GM23338 (cell line): ENCODE data around the gene UBE2A. TPM values are rescaled to one million over a fixed set of nuclear protein-coding genes. Genes with fewer than 3 reads are reported as not detected.

Source experiments
- ATAC-seq: fragments of 200-7000 bp; cut with Tn5 transposase; 3 replicates; pipeline ENCODE4 v1.9.1; 2020
- DNase-seq: peaks from one replicate; pipeline ENCODE4 v3.0.0-alpha.2; 2015; ENCODE audit warnings: low spot score
- H2AFZ ChIP-seq: fragments of 200-600 bp; sonication (generic); 2 replicates; pipeline ENCODE4 v1.8.0; 2016; ENCODE audit warnings: antibody characterized with exemption, mild to moderate bottlenecking, moderate library complexity
- H3F3A ChIP-seq: fragments of 200-600 bp; sonication (generic); replicated peaks from 2 replicates; pipeline ENCODE4 v1.8.0; 2017; ENCODE audit warnings: antibody characterized with exemption, mixed run types, low read depth
- H3K27ac ChIP-seq: fragments of 200-600 bp; sonication (generic); 2 replicates; pipeline ENCODE4 v1.6.1; 2016; ENCODE audit warnings: low read depth
- H3K27me3 ChIP-seq: fragments of 200-600 bp; sonication (generic); 2 replicates; pipeline ENCODE4 v1.8.0; 2016; ENCODE audit warnings: mild to moderate bottlenecking, mixed run types, moderate library complexity; ENCODE audit not compliant: insufficient read depth
- H3K36me3 ChIP-seq: fragments of 200-600 bp; sonication (generic); 2 replicates; pipeline ENCODE4 v1.8.0; 2016; ENCODE audit warnings: mild to moderate bottlenecking; ENCODE audit not compliant: insufficient read depth
- H3K4me1 ChIP-seq: fragments of 200-600 bp; sonication (generic); 2 replicates; pipeline ENCODE4 v1.8.0; 2016; ENCODE audit warnings: mild to moderate bottlenecking, moderate library complexity; ENCODE audit not compliant: insufficient read depth
- H3K4me2 ChIP-seq: fragments of 200-600 bp; sonication (generic); 2 replicates; pipeline ENCODE4 v1.7.1; 2017; ENCODE audit warnings: mixed run types
- H3K4me3 ChIP-seq: fragments of 200-600 bp; sonication (generic); 2 replicates; pipeline ENCODE4 v1.6.1; 2016; ENCODE audit warnings: mixed run types
- H3K79me2 ChIP-seq: fragments of 200-600 bp; sonication (generic); replicated peaks from 2 replicates; pipeline ENCODE4 v1.8.0; 2017; ENCODE audit warnings: mild to moderate bottlenecking; ENCODE audit not compliant: insufficient read depth
- H3K9me2 ChIP-seq: fragments of 200-600 bp; sonication (generic); 2 replicates; pipeline ENCODE4 v1.8.0; 2017; ENCODE audit not compliant: insufficient read depth
- H4K20me1 ChIP-seq: fragments of 200-600 bp; sonication (generic); replicated peaks from 2 replicates; pipeline ENCODE4 v1.8.0; 2017; ENCODE audit warnings: mild to moderate bottlenecking; ENCODE audit not compliant: insufficient read depth
- H3K27ac Mint-ChIP-seq: 2 replicates; pipeline ENCODE4 v1.8.0; 2020; ENCODE audit warnings: inconsistent platforms, mild to moderate bottlenecking, moderate library complexity, mixed read lengths
- H3K27me3 Mint-ChIP-seq: 3 replicates; pipeline ENCODE4 v1.8.0; 2022; ENCODE audit warnings: low read depth, mild to moderate bottlenecking, moderate library complexity, mixed read lengths, inconsistent platforms; ENCODE audit not compliant: insufficient read depth, poor library complexity
- H3K36me3 Mint-ChIP-seq: 3 replicates; pipeline ENCODE4 v1.8.0; 2021; ENCODE audit warnings: low read depth, mild to moderate bottlenecking, inconsistent platforms, moderate library complexity, mixed read lengths
- H3K4me1 Mint-ChIP-seq: 3 replicates; pipeline ENCODE4 v1.8.0; 2020; ENCODE audit warnings: mild to moderate bottlenecking, inconsistent platforms, mixed read lengths
- H3K4me3 Mint-ChIP-seq: 3 replicates; pipeline ENCODE4 v1.8.0; 2021; ENCODE audit warnings: moderate library complexity, mild to moderate bottlenecking, inconsistent platforms, mixed read lengths
- H3K9me3 Mint-ChIP-seq: 3 replicates; pipeline ENCODE4 v1.8.0; 2020; ENCODE audit warnings: moderate library complexity, mild to moderate bottlenecking, inconsistent platforms, mixed read lengths
- CREB1 ChIP-seq: fragments of 250-450 bp; sonication (Bioruptor Pico); IDR thresholded peaks from 2 replicates; pipeline ENCODE4 v1.5.0; 2020; ENCODE audit warnings: low read depth, mild to moderate bottlenecking, moderate library complexity
- EZH2 ChIP-seq: fragments of 200-600 bp; sonication (generic); IDR thresholded peaks from one replicate; pipeline ENCODE4 v1.8.0; 2017; ENCODE audit warnings: antibody characterized with exemption, mild to moderate bottlenecking, low read depth; ENCODE audit not compliant: unreplicated experiment
- EZH2phosphoT487 ChIP-seq: fragments of 200-600 bp; sonication (generic); IDR thresholded peaks from one replicate; pipeline ENCODE4 v1.8.1; 2018; ENCODE audit warnings: antibody characterized with exemption; ENCODE audit not compliant: unreplicated experiment
- JUNB ChIP-seq: IDR thresholded peaks from one replicate; pipeline ENCODE4 v1.6.1; 2016; ENCODE audit warnings: antibody characterized with exemption; ENCODE audit not compliant: unreplicated experiment
- NANOG ChIP-seq: IDR thresholded peaks from 2 replicates; pipeline ENCODE4 v1.6.1; 2016; ENCODE audit warnings: antibody characterized with exemption, borderline replicate concordance
- POLR2AphosphoS5 ChIP-seq: IDR thresholded peaks from 2 replicates; pipeline ENCODE4 v1.6.1; 2016; ENCODE audit warnings: antibody characterized with exemption, low read depth
- REST ChIP-seq: IDR thresholded peaks from one replicate; pipeline ENCODE4 v1.6.1; 2018; ENCODE audit warnings: antibody characterized with exemption; ENCODE audit not compliant: unreplicated experiment
- STAT1 ChIP-seq: IDR thresholded peaks from one replicate; pipeline ENCODE4 v1.6.1; 2016; ENCODE audit warnings: antibody characterized with exemption; ENCODE audit not compliant: unreplicated experiment
- ZNF114 ChIP-seq: fragments of 250-450 bp; sonication (Bioruptor Pico); IDR thresholded peaks from 2 replicates; pipeline ENCODE4 v1.5.0; 2020; ENCODE audit warnings: mild to moderate bottlenecking, moderate library complexity
- ZNF331 ChIP-seq: fragments of 250-450 bp; sonication (Bioruptor Pico); IDR thresholded peaks from 2 replicates; pipeline ENCODE4 v1.5.0; 2020; ENCODE audit warnings: low read depth, mild to moderate bottlenecking, moderate library complexity
- polyA plus RNA-seq: library from polyadenylated mRNA; unstranded; fragments of >200 nt; fragmentation: Nextera tagmentation; extraction: Ambion mirVana; gene quantifications from 2 replicates; pipeline ENCODE4 v1.2.1, GENCODE V29; 2016
- total RNA-seq: library from RNA; depleted of rRNA; stranded (reverse); fragments of >200 nt; shearing (Covaris generic); gene quantifications from 2 replicates; pipeline ENCODE4 v1.2.3, GENCODE V29; 2014
- TF ChIP-seq, protein P1 (sequence below), 2 experiments: fragments of 200-600 bp in 1 of 2; sonication (generic) in 1 of 2; conservative IDR thresholded peaks; 2 replicates each; pipeline versions ENCODE4 v1.5.1 to v1.6.1; 2016 to 2017; ENCODE audit warnings: antibody characterized with exemption in 2 of 2, low read depth in 2 of 2, mild to moderate bottlenecking in 2 of 2, moderate library complexity in 1 of 2
- TF ChIP-seq, protein P2 (sequence below): IDR thresholded peaks from 2 replicates; pipeline ENCODE4 v1.6.1; 2016; ENCODE audit warnings: antibody characterized with exemption
- TF ChIP-seq, protein P3 (sequence below): fragments of 250-450 bp; sonication (Bioruptor Pico); IDR thresholded peaks from 2 replicates; pipeline ENCODE4 v1.5.0; 2020; ENCODE audit warnings: mild to moderate bottlenecking, moderate library complexity

UBE2A gene
- total and polyA plus RNA-seq, 2 experiments from 2014 or later, result 38.6 to 75.9 TPM

GRCh38 chrX:119622356-119623232 lies 48.2 kb downstream of the UBE2A start:
- Mint-ChIP-seq H3K9me3 (no peaks in the 10 kb centered on the region), H3K36me3 (0 out of 3 replicates have a peak, but pooled peaks cover 2% of the 10 kb centered on the region), H3K4me3 (no peak overlapping the region), H3K4me1 (peaks cover 24% of the 10 kb centered on the region; the same call in 2 of the 3 replicates), H3K27ac (no peak overlapping the region), H3K27me3 (peaks cover 3% of the 10 kb centered on the region)
- H3F3A ChIP-seq, result no peaks in the 10 kb centered on the region
- no peak overlapping the region for H3K4me3 ChIP-seq
- no peaks in the 10 kb centered on the region for H3K36me3 ChIP-seq
- no peak for ATAC-seq
- no peak for DNase-seq
- TF ChIP-seq EZH2, result no peak
- TF ChIP-seq REST, result no peak
- TF ChIP-seq NANOG, result no peak
- no peak for TF ChIP-seq CREB1 (CRISPR knock-in tag)
- TF ChIP-seq, protein P1, sequence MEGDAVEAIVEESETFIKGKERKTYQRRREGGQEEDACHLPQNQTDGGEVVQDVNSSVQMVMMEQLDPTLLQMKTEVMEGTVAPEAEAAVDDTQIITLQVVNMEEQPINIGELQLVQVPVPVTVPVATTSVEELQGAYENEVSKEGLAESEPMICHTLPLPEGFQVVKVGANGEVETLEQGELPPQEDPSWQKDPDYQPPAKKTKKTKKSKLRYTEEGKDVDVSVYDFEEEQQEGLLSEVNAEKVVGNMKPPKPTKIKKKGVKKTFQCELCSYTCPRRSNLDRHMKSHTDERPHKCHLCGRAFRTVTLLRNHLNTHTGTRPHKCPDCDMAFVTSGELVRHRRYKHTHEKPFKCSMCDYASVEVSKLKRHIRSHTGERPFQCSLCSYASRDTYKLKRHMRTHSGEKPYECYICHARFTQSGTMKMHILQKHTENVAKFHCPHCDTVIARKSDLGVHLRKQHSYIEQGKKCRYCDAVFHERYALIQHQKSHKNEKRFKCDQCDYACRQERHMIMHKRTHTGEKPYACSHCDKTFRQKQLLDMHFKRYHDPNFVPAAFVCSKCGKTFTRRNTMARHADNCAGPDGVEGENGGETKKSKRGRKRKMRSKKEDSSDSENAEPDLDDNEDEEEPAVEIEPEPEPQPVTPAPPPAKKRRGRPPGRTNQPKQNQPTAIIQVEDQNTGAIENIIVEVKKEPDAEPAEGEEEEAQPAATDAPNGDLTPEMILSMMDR (conservative IDR thresholded peaks at IDR 0.05; ENCODE audit: low read depth in 2 of 2), result no peak
- no peak for TF ChIP-seq STAT1
- no peak for TF ChIP-seq EZH2phosphoT487
- no peak for TF ChIP-seq ZNF331 (CRISPR knock-in tag)
- no peak for TF ChIP-seq JUNB
- TF ChIP-seq POLR2AphosphoS5, result no peak
- TF ChIP-seq ZNF114, result no peak
- TF ChIP-seq, protein P2, sequence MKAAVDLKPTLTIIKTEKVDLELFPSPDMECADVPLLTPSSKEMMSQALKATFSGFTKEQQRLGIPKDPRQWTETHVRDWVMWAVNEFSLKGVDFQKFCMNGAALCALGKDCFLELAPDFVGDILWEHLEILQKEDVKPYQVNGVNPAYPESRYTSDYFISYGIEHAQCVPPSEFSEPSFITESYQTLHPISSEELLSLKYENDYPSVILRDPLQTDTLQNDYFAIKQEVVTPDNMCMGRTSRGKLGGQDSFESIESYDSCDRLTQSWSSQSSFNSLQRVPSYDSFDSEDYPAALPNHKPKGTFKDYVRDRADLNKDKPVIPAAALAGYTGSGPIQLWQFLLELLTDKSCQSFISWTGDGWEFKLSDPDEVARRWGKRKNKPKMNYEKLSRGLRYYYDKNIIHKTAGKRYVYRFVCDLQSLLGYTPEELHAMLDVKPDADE, result no peak
- TF ChIP-seq, protein P3, sequence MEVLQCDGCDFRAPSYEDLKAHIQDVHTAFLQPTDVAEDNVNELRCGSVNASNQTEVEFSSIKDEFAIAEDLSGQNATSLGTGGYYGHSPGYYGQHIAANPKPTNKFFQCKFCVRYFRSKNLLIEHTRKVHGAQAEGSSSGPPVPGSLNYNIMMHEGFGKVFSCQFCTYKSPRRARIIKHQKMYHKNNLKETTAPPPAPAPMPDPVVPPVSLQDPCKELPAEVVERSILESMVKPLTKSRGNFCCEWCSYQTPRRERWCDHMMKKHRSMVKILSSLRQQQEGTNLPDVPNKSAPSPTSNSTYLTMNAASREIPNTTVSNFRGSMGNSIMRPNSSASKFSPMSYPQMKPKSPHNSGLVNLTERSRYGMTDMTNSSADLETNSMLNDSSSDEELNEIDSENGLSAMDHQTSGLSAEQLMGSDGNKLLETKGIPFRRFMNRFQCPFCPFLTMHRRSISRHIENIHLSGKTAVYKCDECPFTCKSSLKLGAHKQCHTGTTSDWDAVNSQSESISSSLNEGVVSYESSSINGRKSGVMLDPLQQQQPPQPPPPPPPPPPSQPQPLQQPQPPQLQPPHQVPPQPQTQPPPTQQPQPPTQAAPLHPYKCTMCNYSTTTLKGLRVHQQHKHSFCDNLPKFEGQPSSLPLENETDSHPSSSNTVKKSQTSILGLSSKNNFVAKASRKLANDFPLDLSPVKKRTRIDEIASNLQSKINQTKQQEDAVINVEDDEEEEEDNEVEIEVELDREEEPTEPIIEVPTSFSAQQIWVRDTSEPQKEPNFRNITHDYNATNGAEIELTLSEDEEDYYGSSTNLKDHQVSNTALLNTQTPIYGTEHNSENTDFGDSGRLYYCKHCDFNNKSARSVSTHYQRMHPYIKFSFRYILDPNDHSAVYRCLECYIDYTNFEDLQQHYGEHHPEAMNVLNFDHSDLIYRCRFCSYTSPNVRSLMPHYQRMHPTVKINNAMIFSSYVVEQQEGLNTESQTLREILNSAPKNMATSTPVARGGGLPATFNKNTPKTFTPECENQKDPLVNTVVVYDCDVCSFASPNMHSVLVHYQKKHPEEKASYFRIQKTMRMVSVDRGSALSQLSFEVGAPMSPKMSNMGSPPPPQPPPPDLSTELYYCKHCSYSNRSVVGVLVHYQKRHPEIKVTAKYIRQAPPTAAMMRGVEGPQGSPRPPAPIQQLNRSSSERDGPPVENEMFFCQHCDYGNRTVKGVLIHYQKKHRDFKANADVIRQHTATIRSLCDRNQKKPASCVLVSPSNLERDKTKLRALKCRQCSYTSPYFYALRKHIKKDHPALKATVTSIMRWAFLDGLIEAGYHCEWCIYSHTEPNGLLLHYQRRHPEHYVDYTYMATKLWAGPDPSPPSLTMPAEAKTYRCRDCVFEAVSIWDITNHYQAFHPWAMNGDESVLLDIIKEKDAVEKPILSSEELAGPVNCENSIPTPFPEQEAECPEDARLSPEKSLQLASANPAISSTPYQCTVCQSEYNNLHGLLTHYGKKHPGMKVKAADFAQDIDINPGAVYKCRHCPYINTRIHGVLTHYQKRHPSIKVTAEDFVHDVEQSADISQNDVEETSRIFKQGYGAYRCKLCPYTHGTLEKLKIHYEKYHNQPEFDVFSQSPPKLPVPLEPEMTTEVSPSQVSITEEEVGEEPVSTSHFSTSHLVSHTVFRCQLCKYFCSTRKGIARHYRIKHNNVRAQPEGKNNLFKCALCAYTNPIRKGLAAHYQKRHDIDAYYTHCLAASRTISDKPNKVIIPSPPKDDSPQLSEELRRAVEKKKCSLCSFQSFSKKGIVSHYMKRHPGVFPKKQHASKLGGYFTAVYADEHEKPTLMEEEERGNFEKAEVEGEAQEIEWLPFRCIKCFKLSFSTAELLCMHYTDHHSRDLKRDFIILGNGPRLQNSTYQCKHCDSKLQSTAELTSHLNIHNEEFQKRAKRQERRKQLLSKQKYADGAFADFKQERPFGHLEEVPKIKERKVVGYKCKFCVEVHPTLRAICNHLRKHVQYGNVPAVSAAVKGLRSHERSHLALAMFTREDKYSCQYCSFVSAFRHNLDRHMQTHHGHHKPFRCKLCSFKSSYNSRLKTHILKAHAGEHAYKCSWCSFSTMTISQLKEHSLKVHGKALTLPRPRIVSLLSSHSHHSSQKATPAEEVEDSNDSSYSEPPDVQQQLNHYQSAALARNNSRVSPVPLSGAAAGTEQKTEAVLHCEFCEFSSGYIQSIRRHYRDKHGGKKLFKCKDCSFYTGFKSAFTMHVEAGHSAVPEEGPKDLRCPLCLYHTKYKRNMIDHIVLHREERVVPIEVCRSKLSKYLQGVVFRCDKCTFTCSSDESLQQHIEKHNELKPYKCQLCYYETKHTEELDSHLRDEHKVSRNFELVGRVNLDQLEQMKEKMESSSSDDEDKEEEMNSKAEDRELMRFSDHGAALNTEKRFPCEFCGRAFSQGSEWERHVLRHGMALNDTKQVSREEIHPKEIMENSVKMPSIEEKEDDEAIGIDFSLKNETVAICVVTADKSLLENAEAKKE (CRISPR knock-in tag), result no peak
- no peaks in the 10 kb centered on the region for H4K20me1 ChIP-seq
- no peaks in the 10 kb centered on the region for H3K9me2 ChIP-seq
- H2AFZ ChIP-seq, result no peak overlapping the region
- no peak overlapping the region for H3K27ac ChIP-seq
- H3K4me1 ChIP-seq, result peaks cover 13% of the 10 kb centered on the region
- H3K27me3 ChIP-seq, result no peaks in the 10 kb centered on the region
- no peak overlapping the region for H3K4me2 ChIP-seq
- H3K79me2 ChIP-seq, result no peaks in the 10 kb centered on the region
